CD14-positive monocyte (primary cell): ENCODE results near the gene NKX3-2. TPM values are rescaled to one million over a fixed set of nuclear protein-coding genes. Genes with fewer than 3 reads are reported as not detected.

Source experiments
- DNase-seq, 3 donors: peaks; one replicate each; pipeline ENCODE4 v3.0.0-alpha.2; 2011 to 2022
- H2AFZ ChIP-seq: 2 replicates; pipeline ENCODE4 v1.6.0; 2012; ENCODE audit warnings: mild to moderate bottlenecking, low read depth, low read length, inconsistent platforms; ENCODE audit not compliant: insufficient read depth, poor library complexity, severe bottlenecking
- H3K27ac ChIP-seq, 2 donors: 1 replicate in 1 of 2; 2 replicates in 1 of 2; pipeline ENCODE4 v1.5.1; 2012 to 2013; ENCODE audit warnings: low read length in 2 of 2, control low read depth in 1 of 2, inconsistent platforms in 1 of 2, low read depth in 1 of 2, mild to moderate bottlenecking in 1 of 2
- H3K27me3 ChIP-seq, 2 donors: one replicate each; pipeline versions ENCODE4 v1.6.0 to v1.6.1; 2011 to 2013; ENCODE audit warnings: low read length in 2 of 2; ENCODE audit not compliant: control insufficient read depth in 2 of 2, insufficient read depth in 2 of 2
- H3K36me3 ChIP-seq, 2 donors: replicated peaks in 1 of 2; 1 replicate in 1 of 2; 2 replicates in 1 of 2; pipeline versions ENCODE4 v1.5.1 to v1.6.1; 2012 to 2013; ENCODE audit warnings: low read length in 2 of 2, control low read depth in 1 of 2, inconsistent platforms in 1 of 2, mild to moderate bottlenecking in 1 of 2; ENCODE audit not compliant: insufficient read depth in 2 of 2, control insufficient read depth in 1 of 2
- H3K4me1 ChIP-seq, 2 donors: 1 replicate in 1 of 2; 2 replicates in 1 of 2; pipeline versions ENCODE4 v1.5.1 to v1.6.1; 2012 to 2013; ENCODE audit warnings: low read length in 2 of 2, control low read depth in 1 of 2, inconsistent platforms in 1 of 2, mild to moderate bottlenecking in 1 of 2, moderate library complexity in 1 of 2; ENCODE audit not compliant: insufficient read depth in 2 of 2, control insufficient read depth in 1 of 2
- H3K4me2 ChIP-seq: replicated peaks from 2 replicates; pipeline ENCODE3; 2012; ENCODE audit warnings: low read length, moderate library complexity, mild to moderate bottlenecking; ENCODE audit not compliant: poor library complexity, severe bottlenecking; ENCODE audit errors: extremely low read depth
- H3K4me3 ChIP-seq, 3 experiments: fragments of 200-600 bp in 1 of 3; sonication (generic) in 1 of 3; replicated peaks in 1 of 3; 1 replicate in 2 of 3; 2 replicates in 1 of 3; pipeline ENCODE4 v1.5.1; 2011 to 2013; ENCODE audit warnings: low read length in 3 of 3, mild to moderate bottlenecking in 3 of 3, control low read depth in 2 of 3, low read depth in 2 of 3, inconsistent platforms in 1 of 3, moderate library complexity in 1 of 3
- H3K79me2 ChIP-seq: 2 replicates; pipeline ENCODE4 v1.6.0; 2012; ENCODE audit warnings: mild to moderate bottlenecking, control low read depth, inconsistent platforms, low read length, moderate library complexity; ENCODE audit not compliant: insufficient read depth
- H3K9ac ChIP-seq: 2 replicates; pipeline ENCODE4 v1.6.0; 2017; ENCODE audit warnings: low read length, mild to moderate bottlenecking; ENCODE audit not compliant: insufficient read depth, poor library complexity, severe bottlenecking
- H3K9me3 ChIP-seq, 2 donors: replicated peaks in 1 of 2; 1 replicate in 1 of 2; 2 replicates in 1 of 2; pipeline versions ENCODE4 v1.5.1 to v1.6.1; 2012 to 2013; ENCODE audit warnings: low read length in 2 of 2, control low read depth in 1 of 2; ENCODE audit not compliant: control insufficient read depth in 1 of 2, insufficient read depth in 1 of 2
- H4K20me1 ChIP-seq: 2 replicates; pipeline ENCODE4 v1.6.0; 2012; ENCODE audit warnings: mild to moderate bottlenecking, low read length, control low read depth, moderate library complexity; ENCODE audit not compliant: insufficient read depth
- H3K27ac Mint-ChIP-seq, 7 donors: one replicate each; pipeline ENCODE4 v1.8.0; 2020; ENCODE audit warnings: mild to moderate bottlenecking in 7 of 7, mixed read lengths in 7 of 7, moderate library complexity in 6 of 7, inconsistent platforms in 2 of 7
- H3K27me3 Mint-ChIP-seq, 3 donors: one replicate each; pipeline ENCODE4 v1.8.0; 2021 to 2022; ENCODE audit warnings: low read depth in 3 of 3, mild to moderate bottlenecking in 3 of 3, mixed read lengths in 3 of 3, moderate library complexity in 3 of 3, inconsistent platforms in 1 of 3
- H3K36me3 Mint-ChIP-seq, 2 donors: one replicate each; pipeline ENCODE4 v1.8.0; 2020; ENCODE audit warnings: mixed read lengths in 2 of 2, inconsistent platforms in 1 of 2, mild to moderate bottlenecking in 1 of 2
- H3K4me1 Mint-ChIP-seq: one replicate; pipeline ENCODE4 v1.8.0; 2020; ENCODE audit warnings: mild to moderate bottlenecking, mixed read lengths
- H3K4me3 Mint-ChIP-seq, 2 donors: one replicate each; pipeline ENCODE4 v1.8.0; 2020; ENCODE audit warnings: mild to moderate bottlenecking in 2 of 2, mixed read lengths in 2 of 2, moderate library complexity in 1 of 2
- H3K9me3 Mint-ChIP-seq, 7 donors: one replicate each; pipeline ENCODE4 v1.8.0; 2020 to 2022; ENCODE audit warnings: mixed read lengths in 7 of 7, mild to moderate bottlenecking in 6 of 7, moderate library complexity in 6 of 7, inconsistent platforms in 2 of 7
- CTCF ChIP-seq: fragments of 200-600 bp; IDR thresholded peaks from one replicate; pipeline ENCODE4 v1.8.0; 2022; ENCODE audit warnings: antibody characterized with exemption, mild to moderate bottlenecking
- WGBS: methylation state at CpG from one replicate; pipeline ENCODE4 v1.1.5; 2013; ENCODE audit warnings: missing lambda C conversion rate; ENCODE audit not compliant: insufficient coverage; 5-methylcytosine and 5-hydroxymethylcytosine counted together
- intact Hi-C, 2 donors: fragments of 100-400 bp; cut with micrococcal nuclease; formaldehyde crosslinking; loops; one replicate each; pipeline versions ENCODE4 v1.15.0 to v1.15.1; 2023
- polyA minus RNA-seq: library from RNA; depleted of rRNA, polyadenylated mRNA; stranded (reverse); fragments of >200 nt; gene quantifications from 2 replicates; pipeline ENCODE4 v1.2.3, GENCODE V29; 2012
- polyA plus RNA-seq, 3 donors: library from polyadenylated mRNA; depleted of rRNA in 1 of 3; unstranded in 2 of 3; stranded (reverse) in 1 of 3; fragments of 300-500 nt in 2 of 3; fragments of >200 nt in 1 of 3; fragmentation: Illumina TruSeq in 2 of 3; gene quantifications; 1 replicate in 2 of 3; 2 replicates in 1 of 3; pipeline ENCODE4 v1.2.3, GENCODE V29; 2012 to 2021
- total RNA-seq, 12 experiments: library from RNA in 1 of 12; stranded (reverse) in 1 of 12; fragments of 120-200 nt in 1 of 12; gene quantifications; one replicate each; pipeline ENCODE4 v1.2.4 and lab custom pipeline; 2013 to 2026; ENCODE audit warnings: mixed read lengths in 6 of 12, inconsistent platforms in 1 of 12

Gene NKX3-2
- not detected for total RNA-seq (2013)
- polyA plus RNA-seq (not detected), polyA minus RNA-seq (not detected in 2 replicates), total RNA-seq (lab: John Stamatoyannopoulos, UW) (0 to 0.25 (median 0.08) reads per million in 11 experiments)

GRCh38 chr4:13543839-13544605 lies at the start of gene NKX3-2:
TSS of gene NKX3-2 (minus strand) at chr4:13544508. CDS start at chr4:13544414, 94 bp downstream.
- Histone ChIP-seq H3K27ac (no peak within 1 kb of the TSS), H3K27me3 (peaks cover 82 to 93% of the 10 kb centered on the region in 2 donors), H3K79me2 (no peaks in the 10 kb centered on the region), H3K9ac (peak within 1 kb of the TSS; percentile 36), H2AFZ (peak within 1 kb of the TSS; percentile 73), H3K4me1 (peaks cover 41 to 50% of the 10 kb centered on the region in 2 donors), H3K4me3 (peak within 1 kb of the TSS; percentile 33 to 80 (median 38)), H3K36me3 (no peaks in the 10 kb centered on the region), H3K4me2 (peak within 1 kb of the TSS; percentile 84), H4K20me1 (no peaks in the 10 kb centered on the region), H3K9me3 (peaks cover 6 to 53% of the 10 kb centered on the region in 2 donors)
- peaks cover 4 to 51% (median 27%) of the 10 kb centered on the region in 7 donors for H3K9me3 Mint-ChIP-seq
- peak within 1 kb of the TSS; percentile 83 to 97 for H3K4me3 Mint-ChIP-seq
- WGBS: under 1% methylated on average over 87 of the region's 96 CpGs
- intact Hi-C loops: loop anchor here in 1 of 2 donors (10.0 kb wide), 1 partner anchor 699 kb away; no protein-coding TSS in a partner anchor
- DNase-seq: no peak
- peaks cover 10 to 21% of the 10 kb centered on the region in 2 donors for H3K36me3 Mint-ChIP-seq
- H3K4me1 Mint-ChIP-seq: peaks cover 59% of the 10 kb centered on the region
- no peak for TF ChIP-seq CTCF
- peak within 1 kb of the TSS in 2 of 7 donors; percentile 20 to 57 for H3K27ac Mint-ChIP-seq
- peaks cover 87 to 97% (median 97%) of the 10 kb centered on the region in 3 donors for H3K27me3 Mint-ChIP-seq

DNA sequence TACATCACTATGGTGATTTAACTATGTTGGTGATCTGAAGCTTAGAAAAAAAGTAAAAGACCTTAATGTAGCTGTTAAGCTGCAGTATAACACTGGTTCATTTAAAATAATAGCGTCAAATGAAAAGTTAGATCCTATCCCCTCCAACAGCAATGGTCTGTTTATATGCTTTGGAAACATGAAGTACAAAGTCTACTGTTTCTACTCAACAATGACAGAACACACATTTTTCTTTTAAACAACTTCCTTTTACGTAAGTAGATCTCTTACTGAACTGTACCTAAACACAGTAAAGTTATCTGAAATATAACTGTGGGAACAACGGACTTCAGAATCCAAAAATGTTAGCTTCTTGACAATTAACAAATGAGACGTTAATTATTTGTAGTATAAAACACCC lies 47.9 kb upstream of the NKX3-2 start:
- H3K4me1 Mint-ChIP-seq: no peaks in the 10 kb centered on the region
- Histone ChIP-seq H3K27ac (no peak overlapping the region), H3K4me1 (no peaks in the 10 kb centered on the region), H4K20me1 (no peaks in the 10 kb centered on the region), H3K79me2 (no peaks in the 10 kb centered on the region), H2AFZ (no peak overlapping the region), H3K9me3 (no peaks in the 10 kb centered on the region), H3K36me3 (peaks cover 93 to 99% of the 10 kb centered on the region in 2 donors), H3K9ac (no peak overlapping the region), H3K27me3 (no peaks in the 10 kb centered on the region), H3K4me3 (no peak overlapping the region), H3K4me2 (no peak overlapping the region)
- peaks cover 78 to 82% of the 10 kb centered on the region in 2 donors for H3K36me3 Mint-ChIP-seq
- TF ChIP-seq CTCF: no peak
- H3K9me3 Mint-ChIP-seq: no peaks in the 10 kb centered on the region
- H3K4me3 Mint-ChIP-seq: no peak overlapping the region
- peaks cover 0 to 3% (median 0%) of the 10 kb centered on the region in 3 donors for H3K27me3 Mint-ChIP-seq
- intact Hi-C loops: no loop called here
- H3K27ac Mint-ChIP-seq: no peak overlapping the region
- WGBS: no CpG with 5 or more reads among the region's 4 CpGs
- DNase-seq: no peak
